Suprapubic skin (tissue), 4 donors: ENCODE measurements around the gene SETD7. TPM values are rescaled to one million over a fixed set of nuclear protein-coding genes. Genes with fewer than 3 reads are reported as not detected.

Source experiments
- DNase-seq, 2 donors: peaks; one replicate each; pipeline ENCODE4 v3.0.0-alpha.2; 2019; ENCODE audit warnings: low spot score in 2 of 2
- H3K27ac ChIP-seq: fragments of 200-600 bp; sonication (generic); one replicate; pipeline ENCODE4 v1.5.1; 2019
- H3K27me3 ChIP-seq: fragments of 200-600 bp; sonication (generic); one replicate; pipeline ENCODE4 v1.5.1; 2019
- H3K36me3 ChIP-seq: fragments of 200-600 bp; sonication (generic); one replicate; pipeline ENCODE4 v1.5.1; 2019
- H3K4me1 ChIP-seq: fragments of 200-600 bp; sonication (generic); one replicate; pipeline ENCODE4 v1.5.1; 2019
- H3K4me3 ChIP-seq: fragments of 200-600 bp; sonication (generic); one replicate; pipeline ENCODE4 v1.5.1; 2019; ENCODE audit warnings: mild to moderate bottlenecking
- H3K9me3 ChIP-seq: fragments of 200-600 bp; sonication (generic); one replicate; pipeline ENCODE4 v1.5.1; 2019
- CTCF ChIP-seq, 2 donors: fragments of 200-600 bp in 1 of 2; fragments of 450-650 bp in 1 of 2; sonication (generic) in 1 of 2; IDR thresholded peaks; one replicate each; pipeline ENCODE4 v1.5.1; 2016 to 2019; ENCODE audit warnings: antibody characterized with exemption in 2 of 2, mild to moderate bottlenecking in 1 of 2, moderate library complexity in 1 of 2
- EP300 ChIP-seq: sonication (generic); formaldehyde crosslinking; IDR thresholded peaks from one replicate; pipeline ENCODE4 v1.6.1; 2017; ENCODE audit warnings: antibody characterized with exemption
- POLR2A ChIP-seq, 2 donors: fragments of 450-650 bp; IDR thresholded peaks; one replicate each; pipeline ENCODE4 v1.6.1; 2017; ENCODE audit warnings: antibody characterized with exemption in 2 of 2, mild to moderate bottlenecking in 2 of 2, moderate library complexity in 2 of 2
- POLR2AphosphoS5 ChIP-seq, 3 donors: sonication (generic); formaldehyde crosslinking; IDR thresholded peaks; one replicate each; pipeline ENCODE4 v1.6.1; 2017; ENCODE audit warnings: antibody characterized with exemption in 3 of 3
- WGBS: methylation state at CpG from one replicate; pipeline ENCODE4 v1.1.5; 2018; 5-methylcytosine and 5-hydroxymethylcytosine counted together
- total RNA-seq, 4 donors: library from RNA; depleted of rRNA; stranded (reverse); fragments of >200 nt; gene quantifications; one replicate each; pipeline ENCODE4 v1.1.0, GENCODE V29; 2016

The SETD7 gene
- total RNA-seq, 4 donors from 2014 or later: 41.8 to 46.6 (median 43.9) TPM

- WGBS: 30% methylated on average over 1 of the region's 1 CpG
- H3K27ac ChIP-seq: peak overlapping the region; percentile 99
- H3K4me1 ChIP-seq: peaks cover 58% of the 10 kb centered on the region
- no peak for DNase-seq
- TF ChIP-seq EP300: no peak
- TF ChIP-seq CTCF (IDR thresholded peaks at IDR 0.05): no peak
- H3K27me3 ChIP-seq: no peaks in the 10 kb centered on the region
- H3K9me3 ChIP-seq: no peaks in the 10 kb centered on the region
- peak overlapping the region; percentile 91 for H3K4me3 ChIP-seq
- no peaks in the 10 kb centered on the region for H3K36me3 ChIP-seq
These were observed 1.5 kb downstream of the SETD7 start for GRCh38 chr4:139554642-139554892.

GRCh38 chr4:139553751-139554641 is 2.0 kb downstream of the SETD7 start:
- DNase-seq: no peak
- Histone ChIP-seq H3K4me3 (peak overlapping the region; percentile 91), H3K27me3 (no peaks in the 10 kb centered on the region), H3K4me1 (peaks cover 52% of the 10 kb centered on the region), H3K27ac (peak overlapping the region; percentile 99), H3K9me3 (no peaks in the 10 kb centered on the region), H3K36me3 (no peaks in the 10 kb centered on the region)
- 48% methylated on average over 4 of the region's 4 CpGs for WGBS
- TF ChIP-seq POLR2AphosphoS5 (IDR thresholded peaks at IDR 0.05): no peak
- no peak for TF ChIP-seq EP300
- no peak for TF ChIP-seq POLR2A (IDR thresholded peaks at IDR 0.05)
- TF ChIP-seq CTCF (IDR thresholded peaks at IDR 0.05): no peak

GRCh38 chr4:139552517-139553307 is 3.3 kb downstream of the SETD7 start:
- Histone ChIP-seq H3K4me3 (no peak overlapping the region), H3K4me1 (peaks cover 48% of the 10 kb centered on the region), H3K27me3 (no peaks in the 10 kb centered on the region), H3K9me3 (no peaks in the 10 kb centered on the region), H3K27ac (peak overlapping the region; percentile 10), H3K36me3 (no peaks in the 10 kb centered on the region)
- DNase-seq: no peak
- 46% methylated on average over 5 of the region's 5 CpGs for WGBS
- TF ChIP-seq EP300 (no peak), POLR2AphosphoS5 (IDR thresholded peaks at IDR 0.05) (no peak), CTCF (IDR thresholded peaks at IDR 0.05) (no peak), POLR2A (IDR thresholded peaks at IDR 0.05) (no peak)

GRCh38 chr4:139550724-139551429 is 5.1 kb downstream of the SETD7 start:
- Histone ChIP-seq H3K27me3 (no peaks in the 10 kb centered on the region), H3K4me3 (no peak overlapping the region), H3K36me3 (peaks cover 8% of the 10 kb centered on the region), H3K9me3 (no peaks in the 10 kb centered on the region), H3K27ac (no peak overlapping the region), H3K4me1 (peaks cover 38% of the 10 kb centered on the region)
- TF ChIP-seq EP300: no peak
- TF ChIP-seq POLR2AphosphoS5 (IDR thresholded peaks at IDR 0.05): no peak
- no peak for TF ChIP-seq CTCF (IDR thresholded peaks at IDR 0.05)
- TF ChIP-seq POLR2A (IDR thresholded peaks at IDR 0.05): no peak
- no peak for DNase-seq
- WGBS: 56% methylated on average over 5 of the region's 5 CpGs

GRCh38 chr4:139547979-139548378 is 8.0 kb downstream of the SETD7 start:
- no peak overlapping the region for H3K4me3 ChIP-seq
- WGBS: 100% methylated on average over 3 of the region's 3 CpGs
- no peak for TF ChIP-seq POLR2A (IDR thresholded peaks at IDR 0.05)
- no peak for TF ChIP-seq CTCF (IDR thresholded peaks at IDR 0.05)
- TF ChIP-seq EP300: no peak
- no peak overlapping the region for H3K27ac ChIP-seq
- H3K36me3 ChIP-seq: peaks cover 26% of the 10 kb centered on the region
- H3K9me3 ChIP-seq: no peaks in the 10 kb centered on the region
- peaks cover 23% of the 10 kb centered on the region for H3K4me1 ChIP-seq
- H3K27me3 ChIP-seq: no peaks in the 10 kb centered on the region
- no peak for DNase-seq
